ENCODE results near the gene BCL2A1. TPM values are rescaled to one million over a fixed set of nuclear protein-coding genes. Genes with fewer than 3 reads are reported as not detected.

The BCL2A1 gene
- total and polyA plus RNA-seq, 10 donors, result 34.4 to 180 (median 54.2) TPM

DNA sequence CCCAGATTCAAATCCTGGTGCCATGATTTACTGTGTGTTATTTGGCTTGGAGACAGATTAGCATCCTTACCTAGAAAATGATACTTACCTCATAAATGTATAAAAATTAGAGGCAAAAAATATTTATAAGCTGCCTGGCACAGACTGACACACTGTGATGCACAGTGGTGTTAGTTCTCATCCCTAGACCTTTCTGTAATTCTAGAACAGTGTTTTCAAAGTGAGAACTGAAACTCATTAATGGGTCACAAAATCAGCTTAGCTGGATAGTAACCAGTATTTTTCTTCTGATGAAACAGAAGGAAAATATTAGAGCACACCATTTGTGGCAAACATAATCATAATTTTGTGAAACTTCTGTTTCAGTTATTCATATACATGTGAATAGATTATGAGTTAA lies 56.3 kb downstream of the BCL2A1 start:
- no peaks in the 10 kb centered on the region for H3K27me3 ChIP-seq (replicated peaks in 1 of 7)
- no peak overlapping the region for H3K4me3 ChIP-seq
- TF ChIP-seq CTCF (IDR thresholded peaks at IDR 0.05 in 8 of 11, conservative IDR thresholded peaks at IDR 0.05 in 3 of 11) (no peak), POLR2AphosphoS5 (IDR thresholded peaks at IDR 0.05) (no peak), POLR2A (IDR thresholded peaks at IDR 0.05) (no peak)
- intact Hi-C loops (cut with DNase I; ENCODE audit: low total_unique reads), result no loop called here
- peaks cover 35 to 88% (median 82%) of the 10 kb centered on the region in 8 donors for H3K9me3 ChIP-seq
- H3K27ac ChIP-seq, result no peak overlapping the region
- DNase-seq, result no peak
- peaks cover 0 to 9% (median 0%) of the 10 kb centered on the region in 6 donors for H3K4me1 ChIP-seq
- H3K36me3 ChIP-seq, result peaks cover 0 to 45% (median 16%) of the 10 kb centered on the region in 6 donors

Other genes with a start within 250 kb of the BCL2A1 start
- gene MTHFS, start 74.2 kb downstream of the BCL2A1 start, total RNA-seq, result 10 to 100 TPM; 11.7 to 30.6 (median 26.0) TPM
- gene MTHFS, start 74.2 kb downstream of the BCL2A1 start, polyA plus RNA-seq, result 10 to 100 TPM; 33.0 to 54.2 (median 46.5) TPM
- gene ZFAND6, start 88.5 kb upstream of the BCL2A1 start, total RNA-seq, result 100 to 1,000 TPM in 3 of 7 donors, 10 to 100 TPM in 4; 71.6 to 154 (median 90.5) TPM
- 100 to 1,000 TPM in 1 of 3 donors, 10 to 100 TPM in 2; 68.0 to 108 (median 81.7) TPM for gene ZFAND6, start 88.5 kb upstream of the BCL2A1 start, polyA plus RNA-seq
- gene FAH, start 181.8 kb upstream of the BCL2A1 start, total RNA-seq, result 10 to 100 TPM; 10.2 to 29.1 (median 18.9) TPM
- 10 to 100 TPM in 2 of 3 donors, 1 to 10 TPM in 1; 8.5 to 33.1 (median 25.8) TPM for gene FAH, start 181.8 kb upstream of the BCL2A1 start, polyA plus RNA-seq